LNCaP clone FGC (cell line): ENCODE results near the gene NDST4.

ENCODE experiments used
- DNase-seq: peaks from one replicate; pipeline ENCODE4 v3.0.0-alpha.2; 2011; ENCODE audit warnings: low read depth
- H3K4me3 ChIP-seq: 2 replicates; pipeline ENCODE4 v1.5.1; 2011; ENCODE audit warnings: mild to moderate bottlenecking, low read depth, low read length, control low read depth
- TF ChIP-seq, protein P1 (sequence below): IDR thresholded peaks from 2 replicates; pipeline ENCODE4 v1.5.1; 2012; ENCODE audit warnings: mild to moderate bottlenecking; ENCODE audit not compliant: control insufficient read depth, insufficient read depth; ENCODE audit errors: extremely low read depth

NDST4 gene

DNA sequence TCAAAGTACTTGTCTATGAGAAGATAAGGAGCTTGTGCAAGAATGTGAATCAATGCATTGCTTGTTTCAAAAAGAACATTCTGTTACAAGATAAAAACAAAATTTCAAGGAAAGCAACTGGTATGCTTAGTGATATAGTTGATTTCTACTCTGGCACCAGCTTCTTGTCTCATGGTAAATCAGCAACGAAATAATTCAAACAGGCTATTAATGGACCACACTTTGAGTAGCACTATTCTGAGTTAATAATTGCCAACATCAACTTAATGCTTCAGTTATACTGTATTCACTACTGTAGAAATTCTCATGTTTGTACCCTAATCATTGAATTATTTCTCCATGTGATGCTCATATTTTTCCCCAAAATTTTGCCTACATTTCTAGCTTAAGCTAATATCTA lies 252.6 kb downstream of the NDST4 start:
- no peak overlapping the region for H3K4me3 ChIP-seq
- no peak for DNase-seq
- TF ChIP-seq, protein P1, sequence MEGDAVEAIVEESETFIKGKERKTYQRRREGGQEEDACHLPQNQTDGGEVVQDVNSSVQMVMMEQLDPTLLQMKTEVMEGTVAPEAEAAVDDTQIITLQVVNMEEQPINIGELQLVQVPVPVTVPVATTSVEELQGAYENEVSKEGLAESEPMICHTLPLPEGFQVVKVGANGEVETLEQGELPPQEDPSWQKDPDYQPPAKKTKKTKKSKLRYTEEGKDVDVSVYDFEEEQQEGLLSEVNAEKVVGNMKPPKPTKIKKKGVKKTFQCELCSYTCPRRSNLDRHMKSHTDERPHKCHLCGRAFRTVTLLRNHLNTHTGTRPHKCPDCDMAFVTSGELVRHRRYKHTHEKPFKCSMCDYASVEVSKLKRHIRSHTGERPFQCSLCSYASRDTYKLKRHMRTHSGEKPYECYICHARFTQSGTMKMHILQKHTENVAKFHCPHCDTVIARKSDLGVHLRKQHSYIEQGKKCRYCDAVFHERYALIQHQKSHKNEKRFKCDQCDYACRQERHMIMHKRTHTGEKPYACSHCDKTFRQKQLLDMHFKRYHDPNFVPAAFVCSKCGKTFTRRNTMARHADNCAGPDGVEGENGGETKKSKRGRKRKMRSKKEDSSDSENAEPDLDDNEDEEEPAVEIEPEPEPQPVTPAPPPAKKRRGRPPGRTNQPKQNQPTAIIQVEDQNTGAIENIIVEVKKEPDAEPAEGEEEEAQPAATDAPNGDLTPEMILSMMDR: no peak

DNA sequence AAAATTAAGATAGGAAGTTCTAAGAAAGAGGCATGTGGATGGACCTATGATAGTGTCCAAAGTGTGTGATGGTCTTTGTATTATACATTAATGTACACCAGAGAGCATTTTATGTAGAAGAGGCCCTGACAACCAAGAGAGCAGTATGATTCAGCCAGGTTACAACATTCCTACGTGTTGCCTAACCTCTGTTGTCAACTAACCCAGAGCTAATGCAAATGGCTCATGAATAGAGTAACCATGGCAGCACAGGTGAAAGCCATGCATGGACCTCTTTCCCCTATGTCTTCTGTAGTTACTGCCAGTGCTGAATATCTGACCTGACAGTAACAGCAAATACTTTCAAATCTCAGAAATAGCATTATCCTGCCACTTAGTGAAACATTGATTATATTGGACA lies 255.6 kb downstream of the NDST4 start:
- no peak overlapping the region for H3K4me3 ChIP-seq
- TF ChIP-seq, protein P1: no peak
- DNase-seq: no peak

DNA sequence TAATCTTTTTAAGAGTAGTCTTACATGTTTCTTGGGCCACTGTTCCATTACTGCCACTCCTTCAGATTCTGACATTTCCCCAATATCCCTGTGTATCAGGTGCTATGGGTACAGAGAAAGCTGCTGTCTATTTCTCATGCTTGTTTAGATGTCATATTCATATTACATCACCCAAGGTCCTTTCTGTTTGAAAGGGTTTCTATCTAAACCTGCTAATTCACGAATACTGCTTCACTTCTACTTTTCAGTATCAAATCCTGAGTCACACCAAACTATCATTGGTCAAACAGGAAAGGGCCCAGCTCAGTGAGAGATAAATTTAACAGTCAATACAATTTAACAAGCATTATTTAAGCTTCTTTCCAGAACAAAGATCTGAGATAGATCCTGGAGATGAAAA lies 273.4 kb downstream of the NDST4 start:
- DNase-seq: no peak
- H3K4me3 ChIP-seq: no peak overlapping the region
- TF ChIP-seq, protein P1: no peak

GRCh38 chr4:114830628-114831027 lies 282.8 kb downstream of the NDST4 start:
- no peak for DNase-seq
- no peak overlapping the region for H3K4me3 ChIP-seq
- TF ChIP-seq, protein P1: no peak

DNA sequence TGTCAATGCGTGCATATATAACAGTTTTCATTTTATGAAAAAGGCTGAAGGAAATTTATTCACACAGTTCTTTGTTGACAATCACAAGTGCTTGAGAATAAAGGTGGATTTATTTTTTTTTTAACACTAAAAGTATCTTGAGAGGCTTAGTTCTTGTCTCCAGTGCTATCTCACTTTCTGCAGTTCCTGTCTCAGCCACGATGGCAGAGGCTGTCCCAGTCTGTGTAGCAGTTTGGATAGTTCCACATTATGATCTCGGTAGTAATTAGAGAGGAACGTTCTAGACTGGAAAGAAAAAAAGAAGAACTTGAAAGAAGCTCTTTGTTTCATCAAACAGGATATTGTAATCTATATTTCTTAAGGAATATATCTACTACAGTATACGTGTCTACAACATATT lies 285.8 kb downstream of the NDST4 start:
- TF ChIP-seq, protein P1: no peak

GRCh38 chr4:114815760-114816159 lies 297.7 kb downstream of the NDST4 start:
- DNase-seq: no peak
- no peak overlapping the region for H3K4me3 ChIP-seq
- TF ChIP-seq, protein P1: no peak

More for the DNA sequence above, 285.8 kb downstream of the NDST4 start:
- H3K4me3 ChIP-seq: no peak overlapping the region
- DNase-seq: no peak

GRCh38 chr4:114813961-114814360 lies 299.5 kb downstream of the NDST4 start:
- no peak overlapping the region for H3K4me3 ChIP-seq
- TF ChIP-seq, protein P1: no peak
- no peak for DNase-seq
